ENCODE results near the gene STK32C. TPM values are rescaled to one million over a fixed set of nuclear protein-coding genes. Genes with fewer than 3 reads are reported as not detected.

Gene STK32C
- polyA plus RNA-seq, 2 donors, result 4.5 to 5.6 TPM

DNA sequence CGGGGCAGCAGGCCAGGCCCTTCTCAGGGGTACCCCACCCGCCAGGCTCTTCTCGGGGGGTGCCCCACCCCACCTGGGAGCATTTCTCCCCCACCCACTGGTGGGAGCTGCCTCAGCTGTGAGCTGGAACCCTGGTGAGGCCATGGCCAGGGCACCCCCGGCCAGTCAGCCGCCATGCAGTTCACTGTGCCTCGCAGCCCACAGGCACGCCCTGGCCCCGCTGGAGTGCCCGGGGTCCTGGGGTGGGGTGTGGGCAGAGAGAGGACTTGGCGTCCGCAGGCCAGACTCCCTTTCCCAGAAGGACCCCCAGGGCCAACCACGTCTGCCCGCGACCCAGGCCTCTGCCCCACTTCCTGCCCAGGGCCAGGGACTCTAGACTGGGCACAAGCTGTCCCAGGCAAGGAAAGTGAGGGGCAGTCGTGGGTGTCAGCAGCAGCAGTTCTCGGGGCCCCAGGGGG lies 107.9 kb downstream of the STK32C start:
- Histone ChIP-seq H3K36me3 (ENCODE audit: control insufficient read depth in 2 of 2, insufficient read depth in 2 of 2, low read length in 1 of 2) (no peaks in the 10 kb centered on the region), H3K4me3 (ENCODE audit: low read depth in 1 of 2, low read length in 2 of 2) (no peak overlapping the region), H3K27me3 (ENCODE audit: control insufficient read depth in 1 of 2, insufficient read depth in 2 of 2, low read length in 2 of 2) (no peaks in the 10 kb centered on the region), H3K4me1 (ENCODE audit: control insufficient read depth in 2 of 2, insufficient read depth in 2 of 2, low read length in 1 of 2) (peaks cover 0 to 4% of the 10 kb centered on the region in 2 donors), H3K27ac (ENCODE audit: low read depth in 2 of 2, low read length in 1 of 2) (no peak overlapping the region), H3K9me3 (ENCODE audit: control insufficient read depth in 2 of 2, insufficient read depth in 1 of 2, low read depth in 1 of 2, low read length in 1 of 2) (no peaks in the 10 kb centered on the region)
- WGBS, 2 donors, result 80 to 82% methylated on average over 16 of the region's 16 CpGs

DNA sequence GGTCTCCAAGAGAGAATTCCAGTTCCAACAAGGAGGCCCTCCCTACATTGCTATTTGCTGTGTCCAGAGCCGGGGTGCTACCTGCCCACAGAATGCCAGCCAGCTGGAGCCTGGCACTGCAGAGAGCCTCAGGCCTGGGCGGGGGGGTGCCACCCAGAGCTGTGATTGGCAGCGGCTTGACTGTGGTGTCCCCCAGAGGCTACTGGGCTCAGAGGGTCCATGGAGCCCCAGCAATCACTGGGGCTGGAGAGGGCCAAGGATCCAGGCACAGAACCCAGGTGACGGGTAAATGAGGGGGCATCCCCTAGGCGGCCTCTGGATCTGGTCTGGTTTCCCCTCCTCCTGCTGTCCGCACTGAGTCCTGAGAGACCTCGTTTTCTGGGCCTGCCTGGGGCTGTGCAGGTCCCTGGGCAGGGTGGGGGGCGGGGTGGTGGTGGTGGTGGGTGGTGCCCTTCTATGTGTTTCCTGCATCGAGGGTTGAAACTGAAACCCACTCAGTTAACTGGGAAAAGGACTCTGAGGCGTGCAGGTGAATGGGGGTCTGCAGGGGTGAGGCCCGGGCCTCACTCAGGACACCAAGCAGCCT lies 108.4 kb downstream of the STK32C start:
- Histone ChIP-seq H3K36me3 (ENCODE audit: control insufficient read depth in 2 of 2, insufficient read depth in 2 of 2, low read length in 1 of 2) (no peaks in the 10 kb centered on the region), H3K4me3 (ENCODE audit: low read depth in 1 of 2, low read length in 2 of 2) (no peak overlapping the region), H3K4me1 (ENCODE audit: control insufficient read depth in 2 of 2, insufficient read depth in 2 of 2, low read length in 1 of 2) (peaks cover 0 to 4% of the 10 kb centered on the region in 2 donors), H3K27me3 (ENCODE audit: control insufficient read depth in 1 of 2, insufficient read depth in 2 of 2, low read length in 2 of 2) (no peaks in the 10 kb centered on the region), H3K27ac (ENCODE audit: low read depth in 2 of 2, low read length in 1 of 2) (no peak overlapping the region), H3K9me3 (ENCODE audit: control insufficient read depth in 2 of 2, insufficient read depth in 1 of 2, low read depth in 1 of 2, low read length in 1 of 2) (no peaks in the 10 kb centered on the region)
- WGBS, 2 donors, result 64 to 71% methylated on average over 11 of the region's 11 CpGs

DNA sequence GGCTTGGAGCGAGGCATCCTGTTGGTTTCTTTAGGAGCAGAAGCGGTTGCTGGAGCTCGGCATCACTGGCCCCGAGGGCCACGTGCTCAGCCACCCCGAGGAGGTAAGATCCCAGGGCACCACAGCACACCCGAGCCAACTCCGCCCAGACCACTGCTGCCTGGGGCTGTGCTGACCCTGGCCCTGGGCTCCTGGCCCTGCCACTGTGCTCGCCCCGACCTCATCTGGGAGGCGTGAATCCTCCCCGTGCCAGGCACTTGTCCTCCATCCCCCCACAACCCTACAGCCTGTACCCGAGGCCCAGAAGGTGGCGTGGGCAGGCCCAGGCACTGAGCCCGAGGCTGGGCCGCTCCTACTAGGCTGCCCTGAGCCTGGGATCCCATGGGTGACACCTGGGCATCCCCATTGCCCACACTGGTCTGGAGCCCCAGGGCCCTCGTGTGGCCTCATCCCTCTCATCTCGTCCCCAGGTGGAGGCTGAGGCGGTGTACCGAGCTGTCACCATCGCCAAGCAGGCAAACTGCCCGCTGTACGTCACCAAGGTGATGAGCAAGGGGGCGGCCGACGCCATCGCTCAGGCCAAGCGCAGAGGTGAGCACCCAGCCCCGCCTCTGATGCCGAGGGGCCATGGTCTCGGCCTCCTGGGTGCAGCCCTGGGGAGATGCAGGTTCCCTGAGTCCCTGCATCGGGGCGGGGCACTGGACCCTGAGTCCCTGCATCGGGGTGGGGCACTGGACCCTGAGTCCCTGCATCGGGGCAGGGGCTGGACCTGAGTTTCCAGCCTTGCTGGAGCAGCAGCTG lies 109.2 kb downstream of the STK32C start:
- Histone ChIP-seq H3K4me1 (ENCODE audit: control insufficient read depth in 2 of 2, insufficient read depth in 2 of 2, low read length in 1 of 2) (peaks cover 0 to 2% of the 10 kb centered on the region in 2 donors), H3K36me3 (ENCODE audit: control insufficient read depth in 2 of 2, insufficient read depth in 2 of 2, low read length in 1 of 2) (no peaks in the 10 kb centered on the region), H3K4me3 (ENCODE audit: low read depth in 1 of 2, low read length in 2 of 2) (no peak overlapping the region), H3K9me3 (ENCODE audit: control insufficient read depth in 2 of 2, insufficient read depth in 1 of 2, low read depth in 1 of 2, low read length in 1 of 2) (no peaks in the 10 kb centered on the region), H3K27me3 (ENCODE audit: control insufficient read depth in 1 of 2, insufficient read depth in 2 of 2, low read length in 2 of 2) (no peaks in the 10 kb centered on the region), H3K27ac (ENCODE audit: low read depth in 2 of 2, low read length in 1 of 2) (no peak overlapping the region)
- WGBS, 2 donors, result 82 to 88% methylated on average over 35 of the region's 35 CpGs

DNA sequence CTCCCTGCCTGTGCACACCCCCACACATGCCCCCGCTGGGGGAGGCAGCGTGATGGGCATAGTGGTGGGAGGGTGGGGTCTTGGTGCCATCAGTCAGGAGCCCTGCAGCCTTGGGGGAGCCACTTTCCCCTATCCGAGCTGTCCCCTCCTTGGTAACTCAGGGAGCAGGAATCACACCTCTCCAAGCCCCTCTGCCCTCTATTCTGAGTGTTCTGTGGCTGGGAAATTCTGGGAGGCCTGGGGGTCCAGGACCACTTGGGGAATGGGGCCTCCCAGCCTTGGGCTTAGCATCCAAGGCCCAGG lies 109.7 kb downstream of the STK32C start:
- Histone ChIP-seq H3K9me3 (ENCODE audit: control insufficient read depth in 2 of 2, insufficient read depth in 1 of 2, low read depth in 1 of 2, low read length in 1 of 2) (no peaks in the 10 kb centered on the region), H3K27me3 (ENCODE audit: control insufficient read depth in 1 of 2, insufficient read depth in 2 of 2, low read length in 2 of 2) (no peaks in the 10 kb centered on the region), H3K4me3 (ENCODE audit: low read depth in 1 of 2, low read length in 2 of 2) (no peak overlapping the region), H3K27ac (ENCODE audit: low read depth in 2 of 2, low read length in 1 of 2) (no peak overlapping the region), H3K4me1 (ENCODE audit: control insufficient read depth in 2 of 2, insufficient read depth in 2 of 2, low read length in 1 of 2) (no peaks in the 10 kb centered on the region), H3K36me3 (ENCODE audit: control insufficient read depth in 2 of 2, insufficient read depth in 2 of 2, low read length in 1 of 2) (no peaks in the 10 kb centered on the region)
- 74 to 87% methylated on average over 3 of the region's 3 CpGs for WGBS, 2 donors

DNA sequence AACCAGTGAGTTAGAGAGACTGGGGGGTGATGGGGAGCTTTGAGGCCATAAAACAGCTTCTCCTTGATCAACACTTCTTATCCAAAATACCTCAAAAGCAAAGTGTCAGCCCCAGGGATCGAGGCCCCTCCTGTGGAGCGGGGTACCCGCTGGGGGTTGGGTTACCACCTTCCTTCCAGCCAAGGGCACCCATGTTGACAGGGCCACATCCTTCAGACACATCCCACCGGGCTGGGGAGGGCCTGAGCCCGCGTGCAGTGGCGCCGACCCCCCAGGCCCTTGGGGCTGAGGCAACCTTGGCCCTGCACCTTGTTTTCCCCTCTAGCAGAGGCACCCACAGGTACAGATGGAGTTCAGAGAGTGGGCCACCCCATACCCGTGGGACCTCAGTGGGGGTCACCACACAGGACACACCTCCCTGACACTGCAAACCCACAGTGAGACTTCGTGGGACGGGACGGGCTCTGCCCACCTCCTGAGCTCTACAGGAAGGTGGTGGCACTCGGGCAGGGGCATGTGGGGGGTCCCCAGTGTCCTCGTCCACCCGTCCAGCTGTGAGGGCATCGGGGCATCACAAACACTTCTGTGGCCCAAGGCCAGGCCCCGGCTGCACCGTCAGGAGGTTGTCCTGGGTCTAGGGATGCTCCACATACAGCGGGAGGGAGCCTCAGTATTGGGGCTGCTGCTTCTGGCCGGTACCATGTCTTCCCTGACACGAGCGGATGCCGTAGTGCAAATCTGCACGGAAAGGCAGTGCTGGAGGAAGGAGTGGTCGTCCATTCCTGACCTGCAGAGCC lies 110.3 kb downstream of the STK32C start:
- H3K27me3 ChIP-seq (ENCODE audit: control insufficient read depth in 1 of 2, insufficient read depth in 2 of 2, low read length in 2 of 2), result no peaks in the 10 kb centered on the region
- no peak overlapping the region for H3K27ac ChIP-seq (ENCODE audit: low read depth in 2 of 2, low read length in 1 of 2)
- WGBS, 2 donors, result 82 to 84% methylated on average over 25 of the region's 25 CpGs
- no peaks in the 10 kb centered on the region for H3K36me3 ChIP-seq (ENCODE audit: control insufficient read depth in 2 of 2, insufficient read depth in 2 of 2, low read length in 1 of 2)
- no peaks in the 10 kb centered on the region for H3K4me1 ChIP-seq (ENCODE audit: control insufficient read depth in 2 of 2, insufficient read depth in 2 of 2, low read length in 1 of 2)
- H3K4me3 ChIP-seq (ENCODE audit: low read depth in 1 of 2, low read length in 2 of 2), result no peak overlapping the region
- H3K9me3 ChIP-seq (ENCODE audit: control insufficient read depth in 2 of 2, insufficient read depth in 1 of 2, low read depth in 1 of 2, low read length in 1 of 2), result no peaks in the 10 kb centered on the region

DNA sequence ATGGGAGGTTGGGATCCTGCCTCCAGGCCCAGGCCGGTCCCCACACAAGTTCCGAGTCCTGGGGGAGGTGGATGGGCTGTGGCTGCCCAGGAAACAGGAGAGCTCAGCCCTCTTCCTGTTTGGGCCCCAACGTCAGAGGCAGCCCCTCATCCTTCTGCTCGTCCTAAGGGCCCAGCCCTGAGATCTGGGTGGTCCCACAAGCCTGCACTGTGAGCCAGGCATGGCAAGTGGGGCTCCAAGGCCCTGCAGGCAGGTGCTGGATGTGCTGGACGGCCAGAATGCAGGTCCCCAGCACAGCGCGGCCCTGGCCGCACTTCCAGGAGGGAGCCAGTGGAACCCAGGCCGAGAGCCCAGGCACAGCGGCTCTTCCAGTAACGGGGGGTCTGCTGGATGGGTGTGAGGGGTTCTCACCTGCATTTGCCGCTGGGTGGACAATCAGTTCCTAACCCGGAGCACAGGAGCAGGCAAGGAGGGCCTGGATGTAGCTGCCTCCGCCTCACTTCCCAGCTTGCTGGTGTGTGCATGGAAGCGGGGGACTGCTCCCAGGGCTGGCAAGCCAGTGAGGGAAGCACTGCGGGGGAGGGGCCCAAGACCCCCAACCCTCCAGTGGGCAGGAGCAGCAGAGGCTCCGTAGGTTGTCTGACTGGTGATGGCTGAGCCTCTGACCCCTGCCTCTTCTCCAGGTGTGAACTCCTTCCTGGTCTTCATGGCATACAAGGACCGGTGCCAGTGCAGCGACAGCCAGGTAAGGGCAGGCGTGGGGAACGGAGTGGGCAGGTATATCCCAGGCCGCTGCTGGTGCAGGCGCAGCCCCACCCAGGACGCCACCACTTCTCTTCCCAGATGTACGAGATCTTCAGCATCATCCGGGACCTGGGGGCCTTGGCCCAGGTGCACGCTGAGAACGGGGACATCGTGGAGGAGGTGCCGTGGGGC lies 111.3 kb downstream of the STK32C start:
- Histone ChIP-seq H3K9me3 (ENCODE audit: control insufficient read depth in 2 of 2, insufficient read depth in 1 of 2, low read depth in 1 of 2, low read length in 1 of 2) (no peaks in the 10 kb centered on the region), H3K4me3 (ENCODE audit: low read depth in 1 of 2, low read length in 2 of 2) (no peak overlapping the region), H3K27ac (ENCODE audit: low read depth in 2 of 2, low read length in 1 of 2) (no peak overlapping the region), H3K27me3 (ENCODE audit: control insufficient read depth in 1 of 2, insufficient read depth in 2 of 2, low read length in 2 of 2) (no peaks in the 10 kb centered on the region), H3K36me3 (ENCODE audit: control insufficient read depth in 2 of 2, insufficient read depth in 2 of 2, low read length in 1 of 2) (no peaks in the 10 kb centered on the region), H3K4me1 (ENCODE audit: control insufficient read depth in 2 of 2, insufficient read depth in 2 of 2, low read length in 1 of 2) (no peaks in the 10 kb centered on the region)
- WGBS, 2 donors, result 86 to 88% methylated on average over 29 to 30 of the region's 30 CpGs

DNA sequence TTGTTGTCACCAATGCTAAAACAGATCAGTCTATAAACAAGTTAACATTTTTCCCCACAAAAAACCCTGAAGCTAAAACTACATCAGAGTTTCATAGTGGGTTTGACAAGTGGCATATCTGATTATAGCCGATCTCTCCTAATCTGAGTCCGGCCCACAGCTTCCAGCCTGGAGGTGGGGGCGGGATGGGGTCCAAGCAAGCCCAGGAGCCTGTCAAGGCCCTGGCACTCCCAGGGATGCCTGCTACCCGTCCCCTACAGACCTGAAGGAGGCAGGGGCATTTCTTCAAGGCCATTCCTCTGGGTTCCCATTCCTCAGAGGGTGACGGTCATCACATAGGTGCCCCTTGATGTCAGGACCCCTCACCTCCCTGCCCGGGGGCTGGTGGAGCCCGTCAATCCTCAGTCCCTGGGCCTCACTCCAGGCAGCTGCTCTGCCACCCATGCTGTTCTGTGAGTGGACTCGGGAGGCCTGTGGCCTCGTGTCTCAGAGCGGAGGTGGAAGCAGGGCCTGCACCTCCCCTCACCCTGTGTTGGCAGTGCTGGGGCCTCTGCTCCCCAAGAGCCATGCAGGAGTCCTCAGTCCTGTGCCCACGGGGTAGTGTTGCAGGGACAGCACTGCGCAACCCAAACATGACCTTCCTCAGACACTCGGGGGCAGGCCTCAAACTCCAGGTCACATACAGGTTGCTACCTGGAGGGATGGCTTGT lies 112.2 kb downstream of the STK32C start:
- 85 to 86% methylated on average over 13 of the region's 13 CpGs for WGBS, 2 donors
- Histone ChIP-seq H3K36me3 (ENCODE audit: control insufficient read depth in 2 of 2, insufficient read depth in 2 of 2, low read length in 1 of 2) (no peaks in the 10 kb centered on the region), H3K27ac (ENCODE audit: low read depth in 2 of 2, low read length in 1 of 2) (no peak overlapping the region), H3K9me3 (ENCODE audit: control insufficient read depth in 2 of 2, insufficient read depth in 1 of 2, low read depth in 1 of 2, low read length in 1 of 2) (no peaks in the 10 kb centered on the region), H3K4me3 (ENCODE audit: low read depth in 1 of 2, low read length in 2 of 2) (no peak overlapping the region), H3K27me3 (ENCODE audit: control insufficient read depth in 1 of 2, insufficient read depth in 2 of 2, low read length in 2 of 2) (no peaks in the 10 kb centered on the region), H3K4me1 (ENCODE audit: control insufficient read depth in 2 of 2, insufficient read depth in 2 of 2, low read length in 1 of 2) (no peaks in the 10 kb centered on the region)

DNA sequence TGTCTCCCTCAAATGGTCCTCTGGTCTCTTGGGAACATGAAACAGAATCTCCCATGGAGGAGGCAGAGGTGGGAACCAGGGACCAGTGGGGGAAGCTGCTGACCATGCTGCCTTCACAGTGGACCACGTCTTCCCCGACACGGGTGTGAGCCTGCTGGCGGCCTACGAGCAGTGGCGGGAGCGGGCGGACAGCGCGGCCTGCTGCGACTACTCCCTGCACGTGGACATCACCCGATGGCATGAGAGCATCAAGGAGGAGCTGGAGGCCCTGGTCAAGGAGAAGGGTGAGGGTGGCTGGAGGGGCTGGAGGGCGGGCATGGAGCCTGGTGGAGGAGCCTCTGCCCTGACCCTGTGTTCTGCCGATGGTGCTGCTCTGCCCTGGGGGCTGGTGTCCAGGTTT lies 113.0 kb downstream of the STK32C start:
- Histone ChIP-seq H3K27me3 (ENCODE audit: control insufficient read depth in 1 of 2, insufficient read depth in 2 of 2, low read length in 2 of 2) (no peaks in the 10 kb centered on the region), H3K4me3 (ENCODE audit: low read depth in 1 of 2, low read length in 2 of 2) (no peak overlapping the region), H3K4me1 (ENCODE audit: control insufficient read depth in 2 of 2, insufficient read depth in 2 of 2, low read length in 1 of 2) (no peaks in the 10 kb centered on the region), H3K27ac (ENCODE audit: low read depth in 2 of 2, low read length in 1 of 2) (no peak overlapping the region), H3K9me3 (ENCODE audit: control insufficient read depth in 2 of 2, insufficient read depth in 1 of 2, low read depth in 1 of 2, low read length in 1 of 2) (peaks cover 0 to 2% of the 10 kb centered on the region in 2 donors), H3K36me3 (ENCODE audit: control insufficient read depth in 2 of 2, insufficient read depth in 2 of 2, low read length in 1 of 2) (no peaks in the 10 kb centered on the region)
- WGBS, 2 donors, result 96% methylated on average over 12 to 15 of the region's 15 CpGs

Measured in esophagus (tissue), 2 donors.